Peyer's patch (tissue), 4 donors: ENCODE results near the gene RFX1.

Source experiments
- POLR2A ChIP-seq, 2 donors: fragments of 450-650 bp; IDR thresholded peaks; one replicate each; pipeline ENCODE4 v1.5.1; 2017; ENCODE audit warnings: antibody characterized with exemption in 2 of 2, mild to moderate bottlenecking in 2 of 2, moderate library complexity in 2 of 2
- TF ChIP-seq, protein P1 (sequence below), 6 experiments: fragments of 450-650 bp in 4 of 6; fragments of 200-600 bp in 2 of 6; sonication (generic) in 1 of 6; IDR thresholded peaks; one replicate each; pipeline ENCODE4 v1.5.1; 2017 to 2019; ENCODE audit warnings: antibody characterized with exemption in 6 of 6, mild to moderate bottlenecking in 3 of 6, moderate library complexity in 1 of 6

DNA sequence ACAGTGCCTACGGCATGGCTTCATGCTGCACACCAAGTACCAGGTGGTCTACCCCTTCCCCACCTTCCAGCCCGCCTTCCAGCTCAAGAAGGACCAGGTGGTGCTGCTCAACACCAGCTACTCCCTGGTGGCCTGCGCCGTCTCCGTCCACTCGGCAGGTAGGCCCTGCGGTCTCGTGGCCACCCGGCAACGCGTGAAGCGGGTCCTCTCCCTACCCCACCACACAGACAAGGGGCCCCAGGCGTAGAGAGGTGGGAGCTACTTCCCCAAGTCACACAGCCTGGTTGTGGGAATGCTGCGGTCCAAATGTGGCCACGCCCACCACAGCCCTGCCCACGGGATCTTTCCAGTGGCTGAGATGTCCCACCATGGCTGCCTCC is 49.8 kb downstream of the RFX1 start:
- TF ChIP-seq, protein P1, sequence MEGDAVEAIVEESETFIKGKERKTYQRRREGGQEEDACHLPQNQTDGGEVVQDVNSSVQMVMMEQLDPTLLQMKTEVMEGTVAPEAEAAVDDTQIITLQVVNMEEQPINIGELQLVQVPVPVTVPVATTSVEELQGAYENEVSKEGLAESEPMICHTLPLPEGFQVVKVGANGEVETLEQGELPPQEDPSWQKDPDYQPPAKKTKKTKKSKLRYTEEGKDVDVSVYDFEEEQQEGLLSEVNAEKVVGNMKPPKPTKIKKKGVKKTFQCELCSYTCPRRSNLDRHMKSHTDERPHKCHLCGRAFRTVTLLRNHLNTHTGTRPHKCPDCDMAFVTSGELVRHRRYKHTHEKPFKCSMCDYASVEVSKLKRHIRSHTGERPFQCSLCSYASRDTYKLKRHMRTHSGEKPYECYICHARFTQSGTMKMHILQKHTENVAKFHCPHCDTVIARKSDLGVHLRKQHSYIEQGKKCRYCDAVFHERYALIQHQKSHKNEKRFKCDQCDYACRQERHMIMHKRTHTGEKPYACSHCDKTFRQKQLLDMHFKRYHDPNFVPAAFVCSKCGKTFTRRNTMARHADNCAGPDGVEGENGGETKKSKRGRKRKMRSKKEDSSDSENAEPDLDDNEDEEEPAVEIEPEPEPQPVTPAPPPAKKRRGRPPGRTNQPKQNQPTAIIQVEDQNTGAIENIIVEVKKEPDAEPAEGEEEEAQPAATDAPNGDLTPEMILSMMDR (IDR thresholded peaks at IDR 0.05) = no peak
- no peak for TF ChIP-seq POLR2A (IDR thresholded peaks at IDR 0.05)
